NCI-H2171 treated with DMSO at 0.1 percent for 48 hours (cell line): ENCODE data around the gene STK32C.

Experiments
- DNase-seq: peaks from one replicate; lab custom pipeline; 2025; lab: John Stamatoyannopoulos, UW

STK32C gene

GRCh38 chr10:132198068-132198370 lies 109.7 kb downstream of the STK32C start:
- DNase-seq: no peak

GRCh38 chr10:132197271-132198067 lies 110.3 kb downstream of the STK32C start:
- no peak for DNase-seq

- no peak for DNase-seq
Observed at GRCh38 chr10:132196178-132197113, 111.3 kb downstream of the STK32C start.

- no peak for DNase-seq
Observed at GRCh38 chr10:132195366-132196075, 112.2 kb downstream of the STK32C start.

- no peak for DNase-seq
Observed at GRCh38 chr10:132194726-132195125, 113.0 kb downstream of the STK32C start.

- no peak for DNase-seq
Observed at GRCh38 chr10:132193907-132194552, 113.7 kb downstream of the STK32C start.

GRCh38 chr10:132192991-132193665 lies 114.6 kb downstream of the STK32C start:
- no peak for DNase-seq

- DNase-seq: no peak
Observed at GRCh38 chr10:132192076-132192975, 115.4 kb downstream of the STK32C start.

GRCh38 chr10:132189810-132190422 lies 117.8 kb downstream of the STK32C start:
- DNase-seq: no peak

- no peak for DNase-seq
Observed at GRCh38 chr10:132189016-132189415, 118.7 kb downstream of the STK32C start.

- DNase-seq: no peak
Observed at GRCh38 chr10:132188331-132188730, 119.4 kb downstream of the STK32C start.

GRCh38 chr10:132187430-132188138 lies 120.2 kb downstream of the STK32C start:
- DNase-seq: no peak

GRCh38 chr10:132186488-132187429 lies 121.0 kb downstream of the STK32C start, which contains the start of gene DPYSL4:
TSS of gene DPYSL4 (plus strand) at chr10:132186948. CDS start at chr10:132187064, 116 bp downstream.
- peak; percentile 3 for DNase-seq

- DNase-seq: peak; percentile 4
Observed at GRCh38 chr10:132185601-132186487, 121.9 kb downstream of the STK32C start.

GRCh38 chr10:132184816-132185593 lies 122.7 kb downstream of the STK32C start:
- no peak for DNase-seq

GRCh38 chr10:132183046-132183445 lies 124.7 kb downstream of the STK32C start:
- DNase-seq: peak; percentile 46
